ENCODE results near the gene CCDC171. TPM values are rescaled to one million over a fixed set of nuclear protein-coding genes. Genes with fewer than 3 reads are reported as not detected.

The CCDC171 gene
- total RNA-seq, 1 experiment from 2014 or later, result 2.8 TPM

GRCh38 chr9:15761551-15761950, 208.7 kb downstream of the CCDC171 start (continued):
- no peak for TF ChIP-seq ZSCAN18 (CRISPR knock-in tag; IDR thresholded peaks at IDR 0.05)
- no peak for TF ChIP-seq SMAD4 (CRISPR knock-in tag; IDR thresholded peaks at IDR 0.05)
- no peak for TF ChIP-seq HMGXB4 (CRISPR knock-in tag; IDR thresholded peaks at IDR 0.05)
- no peak for TF ChIP-seq ZNF512 (CRISPR knock-in tag; IDR thresholded peaks at IDR 0.05; ENCODE audit: borderline replicate concordance)
- TF ChIP-seq NR2C2 (CRISPR knock-in tag; IDR thresholded peaks at IDR 0.05), result no peak
- TF ChIP-seq ERG (CRISPR knock-in tag; IDR thresholded peaks at IDR 0.05), result no peak
- TF ChIP-seq ZBTB43 (CRISPR knock-in tag; IDR thresholded peaks at IDR 0.05), result no peak
- no peak for TF ChIP-seq NR1H2 (CRISPR knock-in tag; IDR thresholded peaks at IDR 0.05)
- no peak for TF ChIP-seq TP53 (CRISPR knock-in tag; IDR thresholded peaks at IDR 0.05)
- TF ChIP-seq JUN (CRISPR knock-in tag; IDR thresholded peaks at IDR 0.05), result no peak
- TF ChIP-seq PRDM15 (CRISPR knock-in tag; IDR thresholded peaks at IDR 0.05), result no peak

- no peak for DNase-seq (ENCODE audit: low spot score)
- Mint-ChIP-seq H3K4me3 (no peak overlapping the region), H3K9me3 (peaks cover 5% of the 10 kb centered on the region), H3K27ac (no peak overlapping the region), H3K36me3 (no peaks in the 10 kb centered on the region), H3K27me3 (ENCODE audit: low read depth) (no peaks in the 10 kb centered on the region), H3K4me1 (peaks cover 6% of the 10 kb centered on the region)
- ChIA-PET CTCF (no interaction called here), POLR2A (no interaction called here)
- no peak for ATAC-seq
- TF ChIP-seq NFATC4 (CRISPR knock-in tag; IDR thresholded peaks at IDR 0.05) (no peak), SMAD4 (CRISPR knock-in tag; IDR thresholded peaks at IDR 0.05) (no peak), CREB1 (CRISPR knock-in tag; IDR thresholded peaks at IDR 0.05) (no peak), JAZF1 (CRISPR knock-in tag; IDR thresholded peaks at IDR 0.05) (no peak), NFYB (CRISPR knock-in tag; conservative IDR thresholded peaks at IDR 0.05; ENCODE audit: low read depth) (no peak), TEAD4 (CRISPR knock-in tag; IDR thresholded peaks at IDR 0.05) (no peak), HMGXB4 (CRISPR knock-in tag; IDR thresholded peaks at IDR 0.05) (no peak), ZNF121 (CRISPR knock-in tag; IDR thresholded peaks at IDR 0.05) (no peak), NR1H2 (CRISPR knock-in tag; IDR thresholded peaks at IDR 0.05) (no peak), JUN (CRISPR knock-in tag; IDR thresholded peaks at IDR 0.05) (no peak), GRHL2 (CRISPR knock-in tag; IDR thresholded peaks at IDR 0.05; ENCODE audit: insufficient replicate concordance, severe bottlenecking) (no peak), STAT6 (CRISPR knock-in tag; conservative IDR thresholded peaks at IDR 0.05; ENCODE audit: low read depth) (no peak), RELA (CRISPR knock-in tag; IDR thresholded peaks at IDR 0.05; ENCODE audit: borderline replicate concordance) (no peak), TP53 (CRISPR knock-in tag; IDR thresholded peaks at IDR 0.05) (no peak), NR3C1 (CRISPR knock-in tag; conservative IDR thresholded peaks at IDR 0.05; ENCODE audit: low read depth) (no peak)
These were observed 210.5 kb downstream of the CCDC171 start for GRCh38 chr9:15763371-15763770.
